DMS 273 (cell line): ENCODE data around the gene TGFB2.

Experiments used
- DNase-seq: peaks from one replicate; lab custom pipeline; 2025; ENCODE audit not compliant: unreplicated experiment; lab: John Stamatoyannopoulos, UW

TGFB2 gene

GRCh38 chr1:218481116-218481775, 136.1 kb downstream of the TGFB2 start:
- no peak for DNase-seq

DNA sequence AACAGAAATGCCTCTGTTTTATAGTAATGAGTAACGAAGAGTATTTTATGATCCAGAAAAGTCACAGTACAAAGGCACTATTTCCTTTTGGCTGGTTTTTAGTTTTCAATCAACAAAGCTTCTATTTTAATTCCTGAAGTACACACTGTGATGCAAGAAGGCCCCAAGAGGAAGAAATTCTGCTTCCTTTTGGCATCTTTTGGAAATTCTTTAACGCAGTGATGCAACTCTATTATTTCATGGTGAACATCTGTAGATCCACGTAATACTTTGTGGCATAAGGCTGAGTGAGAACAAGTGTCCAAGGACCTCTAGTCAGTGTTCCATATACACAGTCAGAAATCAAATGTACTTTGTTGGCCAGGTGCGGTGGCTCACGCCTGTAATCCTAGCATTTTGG, 137.5 kb downstream of the TGFB2 start:
- DNase-seq: no peak

DNA sequence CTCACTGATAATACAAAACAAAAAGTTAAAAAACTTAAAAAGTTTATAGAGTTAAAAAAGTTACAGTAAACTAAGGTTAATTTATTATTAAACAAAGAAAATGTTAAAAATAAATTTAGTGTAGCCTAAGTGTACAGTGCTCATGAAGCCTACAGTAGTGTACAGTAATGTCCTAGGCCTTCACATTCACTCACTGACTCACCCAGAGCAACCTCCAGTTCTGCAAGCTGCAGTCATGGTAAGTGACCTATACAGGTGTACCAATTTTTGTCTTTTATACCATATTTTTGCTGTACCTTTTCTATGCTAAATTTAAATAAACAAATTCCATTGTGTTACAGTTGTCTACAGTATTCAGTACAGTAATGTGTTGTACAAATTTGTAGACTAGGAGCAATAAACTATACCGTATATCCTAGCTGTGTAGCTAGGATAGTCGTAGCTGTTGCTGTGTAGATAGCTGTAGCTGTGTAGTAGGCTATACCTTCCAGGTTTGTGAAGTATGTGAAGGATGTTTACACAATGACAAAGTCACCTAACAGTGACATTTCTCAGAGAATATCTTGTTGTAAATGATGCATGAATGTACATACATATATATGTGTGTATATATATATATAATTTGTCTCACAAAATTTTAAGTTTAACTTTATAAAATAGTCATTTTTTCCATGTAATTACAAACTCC, 140.2 kb downstream of the TGFB2 start:
- DNase-seq: no peak

DNA sequence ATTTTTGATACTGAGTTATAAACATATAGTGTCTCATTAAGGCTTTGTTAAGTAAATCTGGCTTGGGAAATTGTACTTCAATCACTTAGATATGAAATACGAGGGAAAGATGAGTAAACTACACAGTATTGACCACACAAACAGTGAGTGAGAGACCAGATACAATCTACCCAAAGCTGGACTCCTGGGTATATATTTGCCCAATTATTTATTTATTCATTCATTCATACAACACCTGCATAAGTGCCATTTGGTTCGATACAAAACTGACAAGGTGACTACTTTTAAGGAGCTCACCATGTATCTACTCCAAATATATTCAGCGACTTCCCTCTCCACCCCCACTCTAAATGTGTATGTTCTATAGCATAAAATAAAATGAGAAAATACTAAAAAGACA, 143.4 kb downstream of the TGFB2 start:
- no peak for DNase-seq

DNA sequence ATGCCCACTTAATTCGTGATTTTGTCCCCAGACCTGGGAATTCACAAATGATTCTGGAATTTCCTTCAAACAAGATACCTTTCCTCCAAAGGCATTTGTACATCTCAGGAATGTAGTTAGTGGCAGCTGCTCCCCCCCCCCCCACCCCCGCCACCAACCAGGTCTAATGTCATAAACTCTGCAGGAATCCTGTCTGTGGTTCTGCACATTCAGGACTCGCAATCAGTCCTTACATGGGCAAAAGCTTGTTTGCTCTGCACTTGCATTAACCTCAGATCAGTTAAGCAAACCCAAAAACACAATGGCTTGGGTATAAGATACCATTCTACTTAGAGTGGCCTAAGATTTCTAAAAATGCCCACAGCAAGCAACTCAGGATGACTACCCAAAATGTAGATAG, 143.8 kb downstream of the TGFB2 start:
- DNase-seq: no peak

DNA sequence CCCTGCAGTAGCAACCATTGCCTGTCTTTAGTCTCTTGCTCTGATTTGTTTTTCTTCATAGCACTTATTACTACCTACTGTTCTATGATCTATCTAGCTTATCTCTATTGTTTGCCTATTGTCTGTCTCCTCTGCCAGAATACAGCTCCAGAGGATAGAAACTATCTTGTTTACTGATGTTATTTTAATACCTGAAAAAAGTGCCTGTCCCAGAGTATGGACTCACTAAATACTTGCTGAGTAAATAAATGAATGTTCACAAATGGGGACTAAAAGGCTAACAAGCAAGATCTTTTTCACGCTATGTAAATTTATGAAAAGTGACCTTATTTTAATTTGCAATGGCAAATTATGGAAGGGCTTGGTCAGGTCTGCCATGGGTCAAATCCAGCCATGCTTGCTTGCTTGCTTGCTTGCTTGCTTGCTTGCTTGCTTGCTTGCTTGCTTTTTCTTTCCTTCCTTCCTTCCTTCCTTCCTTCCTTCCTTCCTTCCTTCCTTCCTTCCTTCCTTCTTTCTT, 145.3 kb downstream of the TGFB2 start:
- no peak for DNase-seq

DNA sequence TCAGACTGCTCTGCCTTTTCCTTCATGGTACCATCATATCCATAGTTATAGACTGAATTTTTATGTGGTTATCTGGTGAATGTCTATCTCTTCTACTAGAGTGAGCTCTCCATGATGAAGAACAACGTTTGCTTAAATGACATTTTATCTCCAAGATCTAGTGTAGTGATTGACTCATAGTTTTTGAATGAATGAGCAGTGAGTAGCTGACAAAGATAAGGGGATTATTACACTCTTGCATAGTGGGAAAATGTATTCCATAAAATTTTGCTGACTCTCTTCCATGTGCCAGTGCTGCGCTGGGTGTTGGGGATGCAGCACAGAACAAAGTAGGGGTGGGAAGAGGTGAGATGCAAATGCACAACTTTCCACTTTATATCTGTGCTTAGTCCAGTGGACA, 147.7 kb downstream of the TGFB2 start:
- no peak for DNase-seq

DNA sequence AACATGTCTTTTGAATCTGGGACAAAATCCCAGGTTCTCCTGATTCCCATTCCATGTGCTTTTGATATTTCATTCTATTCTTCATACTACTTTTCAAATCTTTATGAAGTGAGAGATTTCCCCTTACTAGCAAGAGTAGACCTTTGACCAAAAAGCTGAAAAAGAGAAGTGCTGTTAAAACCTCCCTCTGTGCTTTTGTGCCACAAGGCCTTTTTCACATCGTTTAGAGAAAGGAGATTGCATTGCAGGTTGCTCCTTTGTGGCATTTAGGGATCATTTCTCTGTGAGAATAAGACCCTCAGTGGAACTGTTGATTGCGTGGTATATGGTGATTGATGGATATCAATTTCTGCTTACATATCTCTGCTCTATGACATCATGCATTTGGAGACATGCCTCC, 148.8 kb downstream of the TGFB2 start:
- no peak for DNase-seq
